NCI-H2171 (cell line): ENCODE results near the gene KCP.
"Not testable (repeated sequence)": the region's sequence is repeated elsewhere in the genome, so short reads cannot be mapped to it uniquely, and the experiment has no call there.

Experiments used
- DNase-seq: peaks from one replicate; lab custom pipeline; 2025; lab: John Stamatoyannopoulos, UW

Gene KCP

GRCh38 chr7:128921866-128922440 lies 11.4 kb upstream of the KCP start:
- no peak for DNase-seq

- no peak for DNase-seq
These were observed 10.5 kb upstream of the KCP start for GRCh38 chr7:128920913-128921582.

GRCh38 chr7:128919881-128920799 lies 9.6 kb upstream of the KCP start:
- no peak for DNase-seq

- DNase-seq: no peak
These were observed 8.7 kb upstream of the KCP start for GRCh38 chr7:128919241-128919640.

GRCh38 chr7:128918016-128918665 lies 7.6 kb upstream of the KCP start:
- no peak for DNase-seq

- DNase-seq: no peak
These were observed 6.6 kb upstream of the KCP start for GRCh38 chr7:128917122-128917521.

GRCh38 chr7:128916643-128916915 lies 6.1 kb upstream of the KCP start:
- DNase-seq: no peak

- DNase-seq: no peak
These were observed 5.5 kb upstream of the KCP start for GRCh38 chr7:128915841-128916642.

GRCh38 chr7:128915271-128915819 lies 4.8 kb upstream of the KCP start:
- DNase-seq: no peak

- no peak for DNase-seq
These were observed 4.2 kb upstream of the KCP start for GRCh38 chr7:128914566-128915151.

- no peak for DNase-seq
These were observed 3.5 kb upstream of the KCP start for GRCh38 chr7:128913870-128914565.

- DNase-seq: not testable (repeated sequence)
These were observed 2.4 kb upstream of the KCP start for GRCh38 chr7:128912709-128913495.

- no peak for DNase-seq
These were observed 1.8 kb upstream of the KCP start for GRCh38 chr7:128912281-128912680.

- DNase-seq: no peak
These were observed 1.0 kb upstream of the KCP start for GRCh38 chr7:128911423-128912031.

- peak; percentile 80 for DNase-seq
These were observed 612 bp downstream of the KCP start for GRCh38 chr7:128909625-128910568.

- no peak for DNase-seq
These were observed 1.5 kb downstream of the KCP start for GRCh38 chr7:128908750-128909624.
